CD4-positive, alpha-beta T cell (primary cell): ENCODE data around the gene ZNF518A. TPM values are rescaled to one million over a fixed set of nuclear protein-coding genes. Genes with fewer than 3 reads are reported as not detected.
"Not testable (repeated sequence)": the region's sequence is repeated elsewhere in the genome, so short reads cannot be mapped to it uniquely, and the experiment has no call there.

Source experiments
- ATAC-seq: fragments of 200-7000 bp; cut with Tn5 transposase; one replicate; pipeline ENCODE4 v1.10.0; 2022; ENCODE audit warnings: mild to moderate bottlenecking; ENCODE audit not compliant: poor library complexity
- CTCF ChIA-PET: fragments of 350-600 bp; sonication (Branson Sonifier 250); formaldehyde crosslinking; loops from one replicate; lab custom pipeline; 2021; ENCODE audit warnings: antibody characterized with exemption, inconsistent platforms; lab: Charles Lee
- POLR2A ChIA-PET: fragments of 350-600 bp; sonication (Branson Sonifier 250); formaldehyde crosslinking; loops from one replicate; lab custom pipeline; 2021; ENCODE audit warnings: antibody characterized with exemption, inconsistent platforms; lab: Charles Lee
- DNase-seq, 14 experiments: peaks; one replicate each; pipeline ENCODE4 v3.0.0-alpha.2; 2013 to 2020; ENCODE audit warnings: mixed read lengths in 2 of 14
- H3K27ac ChIP-seq, 2 donors: one replicate each; pipeline versions ENCODE4 v1.5.1 to v1.7.0; 2013; ENCODE audit warnings: low read length in 2 of 2, low read depth in 1 of 2, mild to moderate bottlenecking in 1 of 2
- H3K27me3 ChIP-seq, 2 experiments: 1 replicate in 1 of 2; 2 replicates in 1 of 2; pipeline versions ENCODE4 v1.6.1 to v1.7.0; 2013; ENCODE audit warnings: low read length in 2 of 2, control low read depth in 1 of 2, mild to moderate bottlenecking in 1 of 2, moderate library complexity in 1 of 2; ENCODE audit not compliant: insufficient read depth in 2 of 2, control insufficient read depth in 1 of 2
- H3K36me3 ChIP-seq: one replicate; pipeline ENCODE4 v1.6.1; 2013; ENCODE audit warnings: low read length, control low read depth; ENCODE audit not compliant: insufficient read depth
- H3K4me1 ChIP-seq: one replicate; pipeline ENCODE4 v1.6.1; 2013; ENCODE audit warnings: low read length, control low read depth; ENCODE audit not compliant: insufficient read depth
- H3K4me3 ChIP-seq: one replicate; pipeline ENCODE4 v1.5.1; 2013; ENCODE audit warnings: mild to moderate bottlenecking, low read length, moderate library complexity
- H3K9me3 ChIP-seq, 2 experiments: 1 replicate in 1 of 2; 2 replicates in 1 of 2; pipeline versions ENCODE4 v1.6.1 to v1.7.0; 2013; ENCODE audit warnings: low read length in 2 of 2, mild to moderate bottlenecking in 2 of 2, control low read depth in 1 of 2, moderate library complexity in 1 of 2; ENCODE audit not compliant: control insufficient read depth in 1 of 2, insufficient read depth in 1 of 2
- H3K27ac Mint-ChIP-seq: one replicate; pipeline ENCODE4 v1.8.0; 2020; ENCODE audit warnings: mixed read lengths
- H3K27me3 Mint-ChIP-seq: one replicate; pipeline ENCODE4 v1.8.0; 2021; ENCODE audit warnings: mixed read lengths
- H3K36me3 Mint-ChIP-seq: one replicate; pipeline ENCODE4 v1.8.0; 2021; ENCODE audit warnings: low read depth, mixed read lengths
- H3K4me1 Mint-ChIP-seq: one replicate; pipeline ENCODE4 v1.8.0; 2021; ENCODE audit warnings: low read depth, mixed read lengths
- H3K4me3 Mint-ChIP-seq: one replicate; pipeline ENCODE4 v1.8.0; 2020; ENCODE audit warnings: mild to moderate bottlenecking, mixed read lengths
- H3K9me3 Mint-ChIP-seq: one replicate; pipeline ENCODE4 v1.8.0; 2020; ENCODE audit warnings: mixed read lengths
- CTCF ChIP-seq: fragments of 200-600 bp; IDR thresholded peaks from one replicate; pipeline ENCODE4 v1.8.0; 2022; ENCODE audit warnings: antibody characterized with exemption, mild to moderate bottlenecking
- intact Hi-C, 2 experiments: fragments of 100-400 bp; cut with DNase I in 1 of 2; cut with micrococcal nuclease in 1 of 2; formaldehyde crosslinking; loops; one replicate each; pipeline versions ENCODE4 v1.15.1 to v1.9.0; 2023 to 2025; cut with DNase I, micrococcal nuclease
- total RNA-seq, 174 experiments: library from RNA in 2 of 174; stranded (reverse) in 2 of 174; gene quantifications; one replicate each; pipeline ENCODE4 v1.2.3 and lab custom pipeline; 2021 to 2026

ZNF518A gene
- total RNA-seq, 2 experiments from 2014 or later: 7.4 to 7.9 TPM

DNA sequence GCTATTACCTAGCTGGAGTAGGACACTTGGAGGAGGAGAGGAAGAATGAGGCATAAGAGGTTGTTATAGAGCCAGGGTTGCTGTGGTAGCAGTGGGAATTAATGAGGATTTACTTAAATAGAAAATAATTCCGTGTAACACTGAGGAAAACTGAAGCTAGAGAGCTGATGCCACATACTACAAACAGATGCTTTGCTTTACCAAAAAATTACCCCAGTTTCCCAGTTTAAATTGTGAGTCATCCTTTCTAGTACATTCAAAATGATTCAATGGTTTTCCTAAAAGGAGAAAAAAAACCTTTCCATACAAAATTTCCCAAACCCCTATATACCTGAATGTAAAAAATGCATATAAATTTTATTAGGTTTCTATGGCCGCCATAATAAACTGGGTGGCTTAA, 58.3 kb downstream of the ZNF518A start:
- ATAC-seq: no peak
- intact Hi-C loops: no loop called here
- Histone ChIP-seq H3K27ac (no peak overlapping the region), H3K36me3 (no peaks in the 10 kb centered on the region), H3K4me3 (no peak overlapping the region), H3K27me3 (no peaks in the 10 kb centered on the region), H3K9me3 (peaks cover 0 to 5% of the 10 kb centered on the region in 2 experiments), H3K4me1 (no peaks in the 10 kb centered on the region)
- H3K4me3 Mint-ChIP-seq: no peak overlapping the region
- H3K36me3 Mint-ChIP-seq: no peaks in the 10 kb centered on the region
- no peaks in the 10 kb centered on the region for H3K4me1 Mint-ChIP-seq
- no peak for TF ChIP-seq CTCF
- H3K9me3 Mint-ChIP-seq: no peaks in the 10 kb centered on the region
- no peak for DNase-seq
- peaks cover 28% of the 10 kb centered on the region for H3K27me3 Mint-ChIP-seq
- H3K27ac Mint-ChIP-seq: no peak overlapping the region
- ChIA-PET POLR2A (no interaction called here), CTCF (no interaction called here)

DNA sequence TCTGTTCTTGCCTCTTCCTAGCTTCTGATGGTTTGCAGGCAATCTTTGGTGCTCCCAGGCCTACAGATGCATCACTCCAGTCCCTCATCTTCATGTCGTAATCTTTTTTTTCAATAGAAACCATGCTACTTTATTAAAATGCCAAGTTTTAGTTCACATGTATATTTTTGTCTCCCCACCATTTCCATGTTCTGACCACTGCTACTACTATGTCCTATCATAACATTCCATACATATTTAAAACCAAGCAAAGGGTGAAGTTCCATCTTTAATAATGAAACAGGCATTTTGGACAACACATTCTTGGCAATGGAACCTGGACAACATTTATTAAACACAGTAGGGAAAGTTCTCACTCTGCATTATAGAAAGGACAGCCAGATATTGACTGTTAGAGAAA, 58.8 kb downstream of the ZNF518A start:
- Histone ChIP-seq H3K4me3 (no peak overlapping the region), H3K4me1 (no peaks in the 10 kb centered on the region), H3K27ac (no peak overlapping the region), H3K36me3 (no peaks in the 10 kb centered on the region), H3K27me3 (no peaks in the 10 kb centered on the region), H3K9me3 (peaks cover 0 to 5% of the 10 kb centered on the region in 2 experiments)
- no peaks in the 10 kb centered on the region for H3K9me3 Mint-ChIP-seq
- H3K4me3 Mint-ChIP-seq: no peak overlapping the region
- DNase-seq (no peak), ATAC-seq (no peak)
- ChIA-PET POLR2A (no interaction called here), CTCF (no interaction called here)
- H3K36me3 Mint-ChIP-seq: no peaks in the 10 kb centered on the region
- H3K4me1 Mint-ChIP-seq: no peaks in the 10 kb centered on the region
- H3K27ac Mint-ChIP-seq: no peak overlapping the region
- peaks cover 26% of the 10 kb centered on the region for H3K27me3 Mint-ChIP-seq
- intact Hi-C loops: no loop called here
- no peak for TF ChIP-seq CTCF

- POLR2A ChIA-PET, ATAC-seq, H3K4me1 ChIP-seq, H3K4me3 ChIP-seq, H3K27ac ChIP-seq, H3K27ac Mint-ChIP-seq, H3K4me3 Mint-ChIP-seq, CTCF ChIA-PET, H3K4me1 Mint-ChIP-seq, H3K9me3 Mint-ChIP-seq, H3K9me3 ChIP-seq, H3K36me3 Mint-ChIP-seq, DNase-seq, H3K27me3 ChIP-seq, H3K36me3 ChIP-seq, intact Hi-C loops: not testable (repeated sequence)
- peaks cover 26% of the 10 kb centered on the region for H3K27me3 Mint-ChIP-seq
Measured at GRCh38 chr10:96189505-96189904, 59.4 kb downstream of the ZNF518A start.

GRCh38 chr10:96201525-96201924, 71.4 kb downstream of the ZNF518A start:
- Mint-ChIP-seq H3K27me3 (peaks cover 18% of the 10 kb centered on the region), H3K4me3 (no peak overlapping the region), H3K36me3 (no peaks in the 10 kb centered on the region), H3K9me3 (no peaks in the 10 kb centered on the region), H3K27ac (no peak overlapping the region), H3K4me1 (no peaks in the 10 kb centered on the region)
- POLR2A ChIA-PET: no interaction called here
- Histone ChIP-seq H3K27ac (no peak overlapping the region), H3K27me3 (no peaks in the 10 kb centered on the region), H3K4me1 (no peaks in the 10 kb centered on the region), H3K36me3 (no peaks in the 10 kb centered on the region), H3K9me3 (no peaks in the 10 kb centered on the region), H3K4me3 (no peak overlapping the region)
- intact Hi-C loops: no loop called here
- DNase-seq (no peak), ATAC-seq (no peak)
- CTCF ChIA-PET: no interaction called here
- no peak for TF ChIP-seq CTCF
